ENCODE measurements around the gene ADAMTSL1. TPM values are rescaled to one million over a fixed set of nuclear protein-coding genes. Genes with fewer than 3 reads are reported as not detected.
A peak's percentile ranks its signal among the peaks of the same experiment; 100 is the strongest.

Gene ADAMTSL1
- total and polyA plus RNA-seq, 8 donors = 1.1 to 98.8 (median 8.4) TPM

GRCh38 chr9:18837402-18837801 lies 363.4 kb downstream of the ADAMTSL1 start:
- Histone ChIP-seq H3K36me3 (no peaks in the 10 kb centered on the region), H3K9me3 (no peaks in the 10 kb centered on the region), H3K27me3 (no peaks in the 10 kb centered on the region), H3K4me1 (no peaks in the 10 kb centered on the region), H3K4me3 (no peak overlapping the region), H3K27ac (no peak overlapping the region)
- WGBS, 5 donors = 74 to 89% (median 82%) methylated on average over 5 of the region's 5 CpGs
- intact Hi-C loops (cut with DNase I; ENCODE audit: low total_unique reads) = no loop called here
- TF ChIP-seq POLR2A (IDR thresholded peaks at IDR 0.05) = no peak
- no peak for DNase-seq

DNA sequence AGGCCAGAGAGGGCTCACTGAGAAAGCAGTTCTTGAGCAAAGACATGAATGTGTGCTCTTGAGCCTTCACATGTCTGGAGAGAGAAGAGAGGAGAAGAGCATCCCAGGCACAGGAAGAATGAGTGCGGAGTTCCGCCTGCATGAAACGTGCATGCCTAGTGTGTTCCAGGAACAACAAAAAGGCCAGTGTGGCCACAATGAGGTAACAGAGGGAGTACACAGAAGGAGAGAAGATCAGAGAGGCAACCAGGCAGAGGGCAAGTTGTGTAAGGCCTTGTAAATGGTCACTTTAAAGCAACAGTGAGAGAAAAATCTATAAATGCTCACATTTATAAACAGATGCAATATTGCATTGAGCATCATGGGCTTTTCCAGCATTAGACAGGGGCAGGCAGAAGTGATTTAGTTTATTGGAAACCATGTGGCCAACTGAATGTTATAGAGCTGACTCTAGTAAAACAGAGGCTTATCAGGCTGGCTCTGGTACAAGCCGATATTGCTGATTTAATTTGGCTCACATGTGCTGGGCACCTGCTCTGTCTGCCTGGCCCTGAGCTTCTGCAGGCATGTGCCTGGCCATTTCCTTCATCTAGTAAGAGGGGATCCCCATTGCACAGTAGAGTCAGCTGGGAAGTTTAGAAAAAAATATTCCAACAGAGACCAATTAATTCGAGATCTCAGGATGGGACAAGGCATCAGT lies 373.8 kb downstream of the ADAMTSL1 start:
- 32 to 64% (median 48%) methylated on average over 5 of the region's 5 CpGs for WGBS, 5 donors
- no peak for TF ChIP-seq EP300 (IDR thresholded peaks at IDR 0.05)
- TF ChIP-seq POLR2AphosphoS5 (IDR thresholded peaks at IDR 0.05) = peak in 2 of 3 donors; percentile 4 to 15
- Histone ChIP-seq H3K36me3 (no peaks in the 10 kb centered on the region), H3K4me1 (peaks cover 0 to 33% (median 23%) of the 10 kb centered on the region in 4 donors), H3K27ac (peak overlapping the region in 2 of 5 donors; percentile 8 to 67), H3K9me3 (no peaks in the 10 kb centered on the region), H3K4me3 (no peak overlapping the region), H3K27me3 (no peaks in the 10 kb centered on the region)
- intact Hi-C loops (cut with DNase I; ENCODE audit: low total_unique reads) = no loop called here
- peak; percentile 42 to 70 for DNase-seq

DNA sequence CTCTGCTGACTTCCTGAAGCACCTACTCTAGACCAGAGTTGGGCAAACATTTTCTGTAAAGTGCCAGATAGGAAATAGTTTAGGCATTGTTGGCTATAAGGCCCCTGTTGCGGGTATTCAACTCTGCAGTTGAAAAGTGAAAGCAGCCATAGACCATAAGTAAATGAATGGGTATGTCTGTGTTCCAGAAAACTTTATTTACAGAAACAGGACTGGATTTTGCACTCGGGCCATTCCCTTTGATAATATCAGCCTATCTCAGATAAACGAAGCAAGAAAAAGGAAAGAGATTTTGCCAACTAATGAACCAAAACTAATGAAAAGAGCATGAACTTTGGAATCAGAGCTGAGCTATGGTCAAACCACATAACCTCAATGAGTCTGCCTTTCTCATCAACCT lies 374.7 kb downstream of the ADAMTSL1 start:
- DNase-seq = no peak
- Histone ChIP-seq H3K27me3 (no peaks in the 10 kb centered on the region), H3K9me3 (no peaks in the 10 kb centered on the region), H3K36me3 (no peaks in the 10 kb centered on the region), H3K4me1 (peaks cover 0 to 33% (median 23%) of the 10 kb centered on the region in 4 donors), H3K4me3 (no peak overlapping the region), H3K27ac (peak overlapping the region in 3 of 5 donors; percentile 8 to 67 (median 55))
- TF ChIP-seq POLR2AphosphoS5 (IDR thresholded peaks at IDR 0.05) (no peak), EP300 (IDR thresholded peaks at IDR 0.05) (no peak), POLR2A (IDR thresholded peaks at IDR 0.05) (no peak)
- TF ChIP-seq, protein P1, sequence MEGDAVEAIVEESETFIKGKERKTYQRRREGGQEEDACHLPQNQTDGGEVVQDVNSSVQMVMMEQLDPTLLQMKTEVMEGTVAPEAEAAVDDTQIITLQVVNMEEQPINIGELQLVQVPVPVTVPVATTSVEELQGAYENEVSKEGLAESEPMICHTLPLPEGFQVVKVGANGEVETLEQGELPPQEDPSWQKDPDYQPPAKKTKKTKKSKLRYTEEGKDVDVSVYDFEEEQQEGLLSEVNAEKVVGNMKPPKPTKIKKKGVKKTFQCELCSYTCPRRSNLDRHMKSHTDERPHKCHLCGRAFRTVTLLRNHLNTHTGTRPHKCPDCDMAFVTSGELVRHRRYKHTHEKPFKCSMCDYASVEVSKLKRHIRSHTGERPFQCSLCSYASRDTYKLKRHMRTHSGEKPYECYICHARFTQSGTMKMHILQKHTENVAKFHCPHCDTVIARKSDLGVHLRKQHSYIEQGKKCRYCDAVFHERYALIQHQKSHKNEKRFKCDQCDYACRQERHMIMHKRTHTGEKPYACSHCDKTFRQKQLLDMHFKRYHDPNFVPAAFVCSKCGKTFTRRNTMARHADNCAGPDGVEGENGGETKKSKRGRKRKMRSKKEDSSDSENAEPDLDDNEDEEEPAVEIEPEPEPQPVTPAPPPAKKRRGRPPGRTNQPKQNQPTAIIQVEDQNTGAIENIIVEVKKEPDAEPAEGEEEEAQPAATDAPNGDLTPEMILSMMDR (IDR thresholded peaks at IDR 0.05) = no peak
- intact Hi-C loops (cut with DNase I; ENCODE audit: low total_unique reads) = no loop called here
- 27 to 43% (median 29%) methylated on average over 3 of the region's 3 CpGs for WGBS, 5 donors

DNA sequence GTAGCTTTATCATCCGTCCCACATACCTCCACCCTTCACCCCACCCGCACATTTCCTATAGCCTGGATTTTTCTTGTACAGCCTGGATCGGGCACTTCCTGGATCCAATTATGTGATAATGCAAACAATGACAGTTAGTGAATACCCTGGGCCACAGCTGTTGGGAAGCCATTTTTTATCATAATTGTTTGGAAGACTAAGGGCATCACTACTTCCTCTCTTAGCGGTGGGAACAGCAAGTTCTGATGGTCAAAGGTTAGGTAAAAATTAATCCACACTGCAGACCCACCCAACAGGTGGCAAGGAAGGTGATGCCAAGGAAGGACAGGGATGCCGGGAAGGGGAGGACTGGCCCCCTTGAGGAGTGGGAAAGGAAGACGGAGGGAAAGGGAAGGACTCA lies 375.3 kb downstream of the ADAMTSL1 start:
- Histone ChIP-seq H3K9me3 (no peaks in the 10 kb centered on the region), H3K36me3 (no peaks in the 10 kb centered on the region), H3K4me3 (no peak overlapping the region), H3K27ac (peak overlapping the region in 1 of 5 donors; percentile 67), H3K27me3 (no peaks in the 10 kb centered on the region), H3K4me1 (peaks cover 0 to 33% (median 23%) of the 10 kb centered on the region in 4 donors)
- intact Hi-C loops (cut with DNase I; ENCODE audit: low total_unique reads) = no loop called here
- TF ChIP-seq POLR2AphosphoS5 (IDR thresholded peaks at IDR 0.05) (no peak), POLR2A (IDR thresholded peaks at IDR 0.05) (no peak), EP300 (IDR thresholded peaks at IDR 0.05) (no peak)
- TF ChIP-seq, protein P1 (IDR thresholded peaks at IDR 0.05) = no peak
- no peak for DNase-seq
- 59 to 72% (median 59%) methylated on average over 6 of the region's 6 CpGs for WGBS, 5 donors

- H3K27me3 ChIP-seq = no peaks in the 10 kb centered on the region
- intact Hi-C loops (cut with DNase I; ENCODE audit: low total_unique reads) = no loop called here
- no peak for DNase-seq
- no peak for TF ChIP-seq POLR2AphosphoS5 (IDR thresholded peaks at IDR 0.05)
- TF ChIP-seq, protein P1 (IDR thresholded peaks at IDR 0.05) = no peak
- no peak for TF ChIP-seq EP300 (IDR thresholded peaks at IDR 0.05)
- no peak for TF ChIP-seq POLR2A (IDR thresholded peaks at IDR 0.05)
- H3K36me3 ChIP-seq = no peaks in the 10 kb centered on the region
- 81 to 91% (median 83%) methylated on average over 4 of the region's 4 CpGs for WGBS, 5 donors
- H3K9me3 ChIP-seq = no peaks in the 10 kb centered on the region
- peaks cover 0 to 38% (median 25%) of the 10 kb centered on the region in 4 donors for H3K4me1 ChIP-seq
- peak overlapping the region in 1 of 5 donors; percentile 7 for H3K27ac ChIP-seq
- H3K4me3 ChIP-seq = no peak overlapping the region
Observed at GRCh38 chr9:18849890-18850677, 376.1 kb downstream of the ADAMTSL1 start.

All from stomach (tissue), 9 donors.